NCI-H1436 (cell line): ENCODE results near the gene FNDC10.
A peak's percentile ranks its signal among the peaks of the same experiment; 100 is the strongest.
"Not testable (repeated sequence)": the region's sequence is repeated elsewhere in the genome, so short reads cannot be mapped to it uniquely, and the experiment has no call there.

Experiments
- DNase-seq: peaks from one replicate; lab custom pipeline; 2025; lab: John Stamatoyannopoulos, UW

FNDC10 gene

DNA sequence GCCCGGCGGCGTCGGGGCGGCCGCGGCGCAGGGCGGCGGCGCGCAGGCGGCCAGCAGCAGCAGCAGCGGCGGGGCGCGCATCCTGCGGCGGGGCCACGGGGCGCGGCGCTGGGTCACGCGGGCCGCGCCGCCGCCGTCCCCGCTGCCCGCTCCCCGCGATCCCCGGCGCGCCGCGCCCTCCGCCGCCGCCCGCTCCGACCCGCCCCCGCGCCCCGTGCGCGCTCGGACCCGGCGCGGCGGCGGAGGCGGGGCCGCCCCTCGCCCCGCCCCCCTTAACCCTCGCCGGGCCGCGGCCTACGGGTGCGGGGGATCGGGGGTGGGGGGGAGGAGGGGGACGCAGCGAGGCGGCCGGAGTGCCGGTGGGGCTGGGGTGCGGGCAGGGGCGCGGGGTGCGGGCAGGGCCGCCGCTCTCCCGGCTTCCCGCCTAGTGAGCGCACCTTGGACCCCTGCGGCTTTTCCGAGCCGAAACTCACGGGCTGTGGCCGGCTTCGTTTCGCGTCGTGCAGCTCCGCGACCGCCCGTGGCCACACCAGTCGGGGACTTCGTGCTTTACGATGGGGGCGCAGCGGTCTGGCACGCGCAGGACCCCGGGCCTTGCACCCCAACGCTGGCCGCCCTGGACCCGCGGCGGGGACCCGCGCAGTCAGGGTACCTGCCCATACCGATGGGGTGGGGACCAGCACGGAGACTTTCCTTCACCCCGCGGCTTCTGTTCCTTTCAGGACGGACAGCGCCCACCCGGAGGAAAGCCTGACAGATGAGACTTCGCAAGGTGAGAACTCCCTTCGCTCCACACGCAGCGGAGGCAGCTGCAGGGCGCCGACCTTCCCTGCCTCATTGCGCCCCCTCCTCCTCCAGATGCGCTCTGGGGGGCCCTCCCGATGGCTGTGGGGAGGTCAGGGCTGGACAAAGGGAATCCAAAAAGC lies at the start of gene FNDC10:
TSS of gene FNDC10 (minus strand) at position 201 of the 926 bp plus-strand sequence. CDS start at position 81, 120 bp downstream.
- DNase-seq, result no peak

DNA sequence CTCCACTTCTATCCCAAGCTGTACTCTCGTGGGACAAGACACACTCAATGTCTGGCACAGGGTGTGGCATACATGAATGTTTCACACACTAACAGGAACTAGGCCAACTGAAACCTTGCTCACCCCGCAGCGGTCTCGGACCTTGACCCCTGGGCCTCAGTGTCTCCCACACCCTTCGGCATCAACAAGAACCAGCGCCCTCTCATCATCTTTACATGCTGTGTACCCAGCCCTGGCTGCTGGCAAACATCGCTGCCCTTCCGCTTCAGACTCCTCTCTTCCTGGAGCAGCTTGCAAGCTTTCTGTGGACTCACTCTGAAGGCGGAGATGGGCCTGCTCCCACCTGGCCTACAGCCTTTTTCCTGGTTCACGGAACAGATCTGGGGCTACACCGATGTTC lies 48.3 kb upstream of the FNDC10 start:
- DNase-seq, result not testable (repeated sequence)

DNA sequence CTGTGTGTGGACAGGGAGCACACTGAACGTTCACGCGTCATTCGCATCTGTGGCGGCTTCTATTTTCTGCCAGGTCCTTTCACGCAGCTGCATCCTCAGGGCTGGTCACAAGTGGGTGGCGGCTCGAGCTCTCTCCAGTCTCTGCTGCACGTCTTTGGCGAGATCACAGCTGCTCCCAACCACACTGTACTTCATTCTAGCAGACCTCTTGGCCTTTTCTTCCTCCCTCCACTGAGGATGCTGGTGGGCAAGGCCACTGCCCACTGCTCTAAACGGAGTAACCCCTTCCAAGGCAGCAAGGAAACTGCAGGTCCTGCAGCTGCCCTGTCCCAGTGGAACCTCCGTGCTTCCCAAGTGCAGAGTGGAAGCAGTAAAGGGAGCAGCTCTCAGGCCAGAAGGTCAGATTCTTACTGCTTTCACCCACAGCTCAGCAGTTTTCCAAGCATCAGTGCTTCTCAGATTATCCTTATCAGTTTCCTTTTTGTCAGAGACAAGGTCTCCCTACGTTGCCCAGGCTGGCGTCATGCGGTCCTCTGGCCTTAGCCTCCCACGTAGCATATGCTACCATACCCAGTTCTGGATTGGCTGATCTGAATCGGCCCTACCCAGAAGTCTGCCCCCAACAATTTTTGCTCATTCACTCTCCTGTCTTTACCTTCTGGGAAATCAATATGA lies 47.8 kb upstream of the FNDC10 start:
- not testable (repeated sequence) for DNase-seq

DNA sequence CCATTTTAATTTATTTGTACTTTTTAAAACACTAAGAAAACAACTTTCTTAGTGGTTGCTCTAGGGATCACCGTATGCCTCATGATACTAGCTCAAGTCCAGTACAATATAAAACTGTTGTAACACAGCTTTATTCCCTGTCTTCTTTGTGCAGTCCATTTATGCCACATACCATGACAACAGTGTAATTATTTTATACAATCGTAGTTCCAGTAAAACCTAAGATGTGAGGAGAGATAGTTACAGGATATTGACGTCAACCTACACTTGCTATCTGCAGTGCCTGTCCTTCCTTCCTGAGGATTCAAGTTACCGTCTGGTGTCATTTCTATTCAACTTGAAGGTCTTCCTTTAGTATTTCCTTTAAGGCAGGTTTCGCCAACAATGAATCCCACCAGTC lies 46.4 kb upstream of the FNDC10 start:
- DNase-seq, result not testable (repeated sequence)

DNA sequence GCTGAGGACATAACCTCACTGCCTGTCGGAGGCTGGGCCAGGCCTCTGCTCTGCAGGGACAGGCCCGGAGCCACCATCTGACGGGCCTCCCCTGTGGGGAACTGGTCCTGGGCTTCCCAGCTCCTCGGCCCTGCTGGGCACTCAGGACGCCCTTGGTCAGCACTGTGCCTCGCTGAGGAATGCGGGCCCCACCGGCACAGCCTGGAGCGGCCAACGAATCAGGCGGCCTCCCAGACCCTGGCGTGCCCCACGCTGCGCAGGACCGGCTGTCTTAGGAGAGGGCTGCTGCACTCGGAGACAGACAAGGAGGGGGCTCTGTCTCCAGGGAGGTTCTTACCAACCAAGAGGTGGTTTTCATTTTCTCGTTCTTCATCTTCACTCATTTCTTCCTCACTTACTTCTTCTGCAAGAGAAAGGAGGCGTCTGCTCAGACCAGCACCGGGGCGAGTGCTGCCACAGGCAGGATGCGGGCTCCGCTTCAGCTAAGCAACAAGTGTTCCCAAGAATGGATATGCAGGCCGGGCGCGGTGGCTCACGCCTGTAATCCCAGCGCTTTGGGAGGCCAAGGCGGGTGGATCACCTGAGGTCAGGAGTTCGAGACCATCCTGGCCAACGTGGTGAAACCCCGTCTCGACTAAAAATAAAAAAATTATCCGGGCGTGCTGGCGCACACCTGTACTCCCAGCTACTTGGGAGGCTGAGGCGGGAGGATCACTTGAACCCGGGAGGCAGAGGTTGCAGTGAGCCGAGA lies 41.0 kb upstream of the FNDC10 start:
- not testable (repeated sequence) for DNase-seq

DNA sequence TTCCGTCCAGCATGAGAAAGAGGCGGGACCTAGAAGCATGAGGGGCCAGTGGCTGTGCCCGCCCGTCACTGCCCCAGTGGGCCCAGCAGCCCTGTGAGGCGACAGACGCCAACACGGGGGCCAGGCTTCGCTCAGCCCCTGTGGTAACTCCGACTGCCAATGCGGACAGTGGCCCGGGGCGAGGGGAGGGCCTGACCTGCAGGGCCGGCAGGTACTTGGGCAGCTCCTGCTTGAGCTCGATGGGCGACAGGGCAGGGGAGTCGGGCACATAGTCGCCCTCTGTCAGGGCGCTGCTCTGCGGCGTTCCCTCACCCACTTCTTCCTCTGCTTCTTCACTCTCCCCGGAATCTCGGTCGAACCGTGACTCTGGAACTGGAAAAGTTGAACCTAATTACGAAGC lies 40.1 kb upstream of the FNDC10 start:
- DNase-seq, result not testable (repeated sequence)

DNA sequence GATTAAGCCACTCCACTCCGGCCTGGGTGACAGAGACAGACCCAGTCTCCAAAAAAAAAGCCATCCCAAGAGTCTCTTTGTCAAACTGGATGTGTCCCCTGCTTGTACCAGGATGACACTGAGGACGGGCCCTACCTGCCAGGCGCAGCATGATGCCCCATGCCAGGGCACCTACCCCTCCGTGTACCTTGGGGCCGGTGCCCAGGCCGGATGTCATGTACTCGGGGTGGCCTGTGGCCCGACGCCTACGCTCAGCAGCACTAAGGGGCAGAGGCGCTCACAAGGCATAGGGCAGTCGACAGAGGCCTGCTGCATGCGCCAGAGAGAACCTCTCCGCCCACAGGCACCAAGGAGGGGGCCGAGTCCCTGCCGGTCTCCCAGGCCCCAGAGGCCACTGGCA lies 39.4 kb upstream of the FNDC10 start:
- not testable (repeated sequence) for DNase-seq

DNA sequence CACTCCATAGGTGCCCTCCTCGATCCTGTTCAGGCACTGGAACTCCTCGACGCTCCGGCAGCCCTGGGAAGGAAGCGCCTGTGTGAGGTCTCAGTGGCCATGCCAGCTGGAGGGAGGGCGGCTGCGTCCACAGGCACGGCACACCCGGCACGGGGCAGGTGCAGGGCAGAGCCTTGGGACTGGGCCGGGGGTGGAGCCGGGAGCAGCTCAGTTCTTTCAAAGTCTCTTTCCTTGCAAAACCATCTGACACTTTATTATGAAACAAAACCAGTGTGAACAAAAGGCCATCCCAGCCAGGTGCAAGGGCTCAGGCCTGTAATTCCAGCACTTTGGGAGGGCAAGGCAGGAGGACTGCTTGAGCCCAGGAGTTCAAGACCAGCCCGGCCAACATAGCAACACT lies 38.6 kb upstream of the FNDC10 start:
- not testable (repeated sequence) for DNase-seq

DNA sequence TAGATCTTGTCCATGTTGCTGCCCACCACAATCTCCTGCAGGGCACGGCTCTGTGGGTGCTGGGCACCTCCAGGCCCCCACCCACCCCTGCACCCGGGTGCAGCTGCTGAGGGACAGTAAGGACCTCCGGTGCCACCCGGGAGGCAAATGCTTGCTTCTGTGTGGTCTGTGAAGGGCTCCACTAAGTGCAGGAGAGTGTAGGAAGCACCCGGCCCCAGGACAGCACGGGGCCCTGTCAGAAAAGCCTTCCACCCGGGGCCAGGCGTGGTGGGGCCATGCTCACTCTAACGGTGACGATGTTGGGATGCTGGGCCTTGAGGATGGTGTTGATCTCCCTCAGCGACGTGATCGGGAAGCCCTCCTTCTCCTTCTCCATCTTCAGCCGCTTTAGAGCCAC lies 37.5 kb upstream of the FNDC10 start:
- not testable (repeated sequence) for DNase-seq

DNA sequence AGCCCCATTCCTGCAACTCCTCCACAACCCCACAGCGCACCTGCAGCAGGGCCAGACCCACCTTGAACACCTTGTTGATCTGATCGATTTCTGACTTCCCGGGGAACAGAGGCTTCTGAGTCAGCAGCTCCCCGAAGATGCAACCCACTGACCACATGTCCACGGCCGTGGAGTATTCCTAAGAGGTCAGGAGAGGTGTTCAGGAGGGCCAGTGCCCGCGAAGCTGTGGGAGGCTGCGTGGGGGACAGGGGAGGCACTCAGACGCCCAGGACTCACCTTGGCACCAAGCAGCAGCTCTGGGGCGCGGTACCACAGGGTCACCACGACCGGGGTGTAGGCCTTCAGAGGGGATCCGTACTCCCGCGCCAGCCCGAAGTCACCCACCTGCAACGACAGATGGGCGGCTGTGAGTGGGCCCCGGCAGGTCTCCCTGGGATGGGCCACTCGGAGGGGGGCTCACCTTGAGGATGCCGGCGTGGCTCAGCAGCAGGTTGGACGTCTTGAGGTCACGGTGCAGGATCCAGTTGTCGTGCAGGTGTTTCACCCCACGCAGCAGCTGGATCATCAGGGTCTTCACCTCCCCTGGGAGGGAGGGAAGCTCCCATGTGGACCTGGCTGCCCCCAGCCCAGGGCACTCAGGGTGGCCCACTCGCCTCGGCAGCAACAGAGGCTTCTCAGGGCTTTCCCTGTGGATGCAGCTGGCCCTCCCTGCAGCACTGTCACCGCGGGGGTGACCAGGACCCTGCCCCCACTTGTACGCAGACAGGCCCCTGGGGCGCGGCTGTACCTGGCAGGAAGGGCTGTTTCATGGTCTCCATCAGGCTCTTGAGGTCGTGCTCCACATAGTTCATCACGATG lies 36.9 kb upstream of the FNDC10 start:
- DNase-seq, result not testable (repeated sequence)

DNA sequence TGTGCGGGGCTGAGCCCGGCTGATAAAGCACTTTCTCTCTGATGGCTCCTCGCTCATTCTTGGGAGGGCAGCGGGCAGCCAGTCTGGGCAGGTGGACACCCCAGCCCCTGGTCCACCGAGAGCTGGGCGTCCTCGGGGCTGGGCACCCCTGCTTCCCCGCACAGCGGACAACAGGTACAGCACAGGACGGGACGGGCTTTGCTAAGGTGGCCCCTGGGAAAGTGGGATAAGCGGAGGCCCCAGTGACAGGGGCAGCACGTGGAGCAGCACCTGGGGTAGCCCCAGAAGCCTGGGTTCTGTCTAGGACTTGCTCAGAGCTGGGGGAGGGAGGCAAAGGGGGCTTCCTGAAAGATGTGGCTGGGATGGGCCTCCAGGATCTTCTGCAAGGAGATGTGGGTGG lies 34.7 kb upstream of the FNDC10 start:
- DNase-seq, result not testable (repeated sequence)

DNA sequence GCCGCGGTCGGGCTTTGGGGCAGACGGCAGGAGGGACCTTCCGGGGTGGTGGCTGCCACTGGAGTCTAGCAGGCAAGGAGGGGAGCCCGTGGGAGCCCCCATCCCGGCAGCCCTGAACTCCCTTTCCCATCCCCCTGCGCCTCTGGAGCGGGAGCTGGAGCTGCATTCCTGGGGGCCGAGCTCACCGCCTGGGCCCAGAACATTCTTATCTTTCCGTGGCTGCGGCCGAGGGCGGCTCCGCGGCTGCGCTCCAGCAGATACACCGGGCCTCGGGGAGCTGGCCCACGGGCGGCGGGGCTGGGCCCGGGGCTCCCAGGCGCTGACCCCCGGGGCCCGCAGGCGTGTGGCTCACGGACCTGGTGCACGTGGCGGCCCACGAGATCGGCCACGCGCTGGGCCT lies 33.5 kb upstream of the FNDC10 start:
- not testable (repeated sequence) for DNase-seq

DNA sequence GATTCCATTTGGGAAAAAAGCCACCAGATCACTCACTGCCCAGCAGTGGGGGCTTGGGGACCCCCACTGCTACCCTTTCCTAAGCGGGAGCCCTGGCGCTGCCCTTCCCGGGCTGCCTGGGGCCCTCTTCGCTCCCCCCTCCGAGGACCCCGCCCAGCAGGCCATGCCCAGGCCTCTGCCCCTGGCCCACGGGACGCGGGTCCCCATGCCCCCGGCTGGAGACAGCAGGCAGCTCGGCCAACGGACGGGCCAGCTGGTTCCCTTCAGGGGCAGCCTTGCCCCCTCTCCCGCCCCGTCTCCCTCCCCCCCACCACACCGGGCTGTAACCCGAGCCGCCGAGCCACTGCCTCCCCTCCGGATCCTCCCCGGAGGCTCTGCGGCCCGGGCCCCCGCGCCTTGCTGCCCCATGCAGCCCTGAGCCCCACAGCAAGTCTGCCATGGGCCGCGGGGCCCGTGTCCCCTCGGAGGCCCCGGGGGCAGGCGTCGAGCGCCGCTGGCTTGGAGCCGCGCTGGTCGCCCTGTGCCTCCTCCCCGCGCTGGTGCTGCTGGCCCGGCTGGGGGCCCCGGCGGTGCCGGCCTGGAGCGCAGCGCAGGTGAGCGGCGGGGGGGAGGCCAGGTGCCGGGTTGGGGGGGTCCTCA lies 32.0 kb upstream of the FNDC10 start, which contains the start of gene MMP23B:
TSS of gene MMP23B (plus strand) at position 392 of the 639 bp plus-strand sequence. CDS start at position 438, 46 bp downstream.
- DNase-seq, result no peak

DNA sequence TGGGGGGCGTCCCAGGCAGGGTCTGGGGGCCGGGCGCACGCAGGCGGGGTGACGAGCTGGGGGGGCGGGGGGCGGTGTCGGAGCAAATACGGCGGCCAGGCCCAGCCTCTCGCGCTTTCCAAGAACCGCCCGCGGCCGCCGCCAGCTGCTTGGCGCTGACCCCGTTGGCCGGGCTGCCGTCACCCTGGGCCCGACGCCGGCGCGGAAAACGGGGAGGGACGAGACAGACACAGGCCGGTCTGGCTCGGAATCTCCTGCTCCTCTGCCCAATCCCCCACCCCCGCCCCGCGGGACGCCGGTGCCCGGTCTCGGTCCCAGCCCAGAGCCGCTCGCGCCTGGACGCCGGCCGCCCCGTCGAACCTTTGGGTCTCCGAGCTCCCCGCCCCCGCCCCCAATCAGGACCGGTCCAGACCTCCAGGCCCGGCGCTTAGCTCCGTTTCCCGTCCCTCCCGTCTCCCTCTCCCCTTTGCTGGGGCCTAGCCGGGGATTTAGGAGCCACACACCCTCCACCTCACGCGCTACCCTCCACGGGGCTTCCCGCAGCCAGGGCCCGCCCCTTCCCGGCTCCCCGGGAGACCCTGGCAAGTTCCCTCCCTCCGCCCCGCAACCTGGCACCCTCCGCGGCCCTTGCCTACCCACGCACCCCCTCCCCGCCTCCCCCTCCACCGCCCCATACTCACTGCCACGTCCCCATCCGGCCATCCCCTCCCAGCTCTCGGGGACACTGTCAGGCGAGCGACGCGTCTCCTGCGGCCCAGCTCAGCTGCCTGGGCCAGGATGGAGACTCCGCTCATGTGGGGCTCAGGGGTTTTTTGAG lies 31.2 kb upstream of the FNDC10 start:
- DNase-seq, result no peak

DNA sequence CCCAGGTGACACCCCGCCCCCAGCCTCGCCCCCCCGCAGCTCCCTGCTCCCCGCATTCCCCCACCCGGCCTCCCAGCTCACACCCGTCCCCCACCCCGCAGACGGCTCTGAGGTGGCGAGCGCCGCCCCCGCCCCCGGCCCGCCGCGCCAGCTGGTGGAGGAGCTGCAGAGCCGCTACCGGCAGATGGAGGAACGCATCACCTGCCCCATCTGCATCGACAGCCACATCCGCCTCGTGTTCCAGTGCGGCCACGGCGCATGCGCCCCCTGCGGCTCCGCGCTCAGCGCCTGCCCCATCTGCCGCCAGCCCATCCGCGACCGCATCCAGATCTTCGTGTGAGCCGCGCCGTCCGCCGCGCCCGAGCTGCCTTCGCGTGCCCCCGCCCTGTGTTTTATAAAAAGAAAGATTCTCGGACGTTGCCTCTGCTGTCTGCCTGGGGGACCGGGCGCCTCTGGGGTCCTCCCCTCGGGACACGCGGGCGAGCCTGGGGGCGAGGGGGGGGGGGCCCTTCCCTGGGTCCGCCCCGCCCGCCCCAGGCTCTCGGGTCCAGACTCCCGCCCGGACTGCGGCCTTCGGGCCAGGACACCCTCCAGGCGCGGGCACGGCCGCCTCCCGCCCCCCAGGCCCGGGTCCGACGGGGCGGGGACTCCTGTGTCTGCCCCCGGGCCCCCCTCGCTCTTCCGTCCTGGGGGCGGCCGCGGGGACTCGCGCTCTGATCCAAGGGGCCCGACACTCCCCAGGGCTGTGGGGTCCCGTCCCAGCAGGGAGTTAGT lies 30.4 kb upstream of the FNDC10 start:
- DNase-seq, result peak; percentile 62

DNA sequence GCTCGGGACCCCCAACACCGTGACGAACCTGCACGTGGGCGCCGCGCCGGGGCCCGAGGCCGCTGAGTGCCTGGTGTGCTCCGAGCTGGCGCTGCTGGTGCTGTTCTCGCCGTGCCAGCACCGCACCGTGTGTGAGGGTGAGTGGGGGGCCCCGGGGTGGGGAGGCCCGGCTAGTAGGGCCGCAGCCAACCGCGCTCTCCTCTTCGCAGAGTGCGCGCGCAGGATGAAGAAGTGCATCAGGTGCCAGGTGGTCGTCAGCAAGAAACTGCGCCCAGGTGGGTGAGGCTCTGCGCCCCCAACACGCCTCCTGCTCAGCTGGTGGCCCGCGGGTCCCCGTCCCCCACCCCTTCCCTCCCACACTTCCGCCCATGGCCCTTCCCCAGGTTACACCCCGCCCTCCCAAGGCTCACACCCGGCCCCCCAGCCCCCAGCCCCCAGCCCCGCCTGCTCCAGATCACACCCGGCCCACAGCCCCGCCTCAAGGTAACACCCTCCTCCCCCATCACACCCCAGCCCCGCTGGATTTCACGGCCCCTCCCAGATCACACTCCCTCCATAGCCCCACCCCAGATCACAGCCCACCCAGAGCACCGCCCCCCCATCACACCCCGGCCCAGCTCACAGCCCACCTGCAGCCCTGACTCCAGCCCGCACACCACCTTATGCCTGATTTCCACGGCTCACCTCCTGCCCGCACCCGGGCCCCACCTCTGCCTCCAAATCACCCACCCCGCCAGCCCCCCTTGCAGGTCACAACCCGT lies 29.7 kb upstream of the FNDC10 start:
- no peak for DNase-seq

DNA sequence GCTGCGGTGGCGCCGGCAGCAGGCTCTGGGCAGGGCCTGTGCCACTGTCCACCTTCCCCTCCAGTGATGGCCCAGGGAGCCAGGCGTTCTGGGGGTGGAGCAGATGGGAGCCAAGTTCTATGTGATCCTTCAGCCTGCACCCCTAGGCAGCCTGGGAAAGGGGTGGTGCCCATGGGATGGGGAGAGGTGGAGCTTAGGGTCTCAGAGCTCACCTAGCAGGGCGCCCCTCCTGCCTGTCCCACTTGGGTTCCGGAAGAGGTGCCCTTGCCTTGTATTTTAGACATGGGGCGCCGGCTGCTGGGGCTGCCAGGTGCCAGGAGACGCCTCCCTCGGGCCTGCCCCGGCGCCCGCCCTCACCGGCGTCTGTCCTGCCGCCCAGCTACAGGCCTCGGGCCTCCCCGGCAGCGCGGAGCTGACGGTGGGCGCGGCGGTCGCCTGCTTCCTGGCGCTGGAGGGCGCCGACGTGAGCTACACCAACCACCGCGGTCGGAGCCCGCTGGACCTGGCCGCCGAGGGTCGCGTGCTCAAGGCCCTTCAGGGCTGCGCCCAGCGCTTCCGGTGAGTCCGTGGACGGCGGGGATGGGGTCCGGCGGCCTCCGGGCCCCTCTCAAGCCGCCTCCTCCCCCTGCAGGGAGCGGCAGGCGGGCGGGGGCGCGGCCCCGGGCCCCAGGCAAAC lies 29.0 kb upstream of the FNDC10 start:
- no peak for DNase-seq
